ENCODE data around the gene IL19.

DNA sequence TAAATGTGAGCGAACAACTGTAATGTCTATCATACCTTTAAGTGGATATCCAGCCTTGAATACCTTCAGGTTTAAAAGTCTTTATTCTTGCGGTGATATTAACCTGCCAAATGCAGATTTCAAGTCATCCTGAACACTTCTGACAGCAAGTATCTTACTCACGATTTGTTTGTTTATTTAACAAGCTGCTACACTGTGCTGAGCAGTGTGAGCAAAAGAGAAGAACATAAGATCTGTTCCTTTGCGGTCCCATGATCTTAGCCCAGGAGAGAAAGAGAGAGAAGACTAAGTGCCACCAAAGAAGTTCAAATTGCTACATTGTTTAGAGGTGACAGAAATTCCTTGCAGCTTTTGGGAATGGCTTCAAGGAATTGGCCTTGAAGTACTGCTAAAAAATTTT is 117.1 kb downstream of the IL19 start:
- TF ChIP-seq EP300 (IDR thresholded peaks at IDR 0.05): no peak
- TF ChIP-seq, protein P1, sequence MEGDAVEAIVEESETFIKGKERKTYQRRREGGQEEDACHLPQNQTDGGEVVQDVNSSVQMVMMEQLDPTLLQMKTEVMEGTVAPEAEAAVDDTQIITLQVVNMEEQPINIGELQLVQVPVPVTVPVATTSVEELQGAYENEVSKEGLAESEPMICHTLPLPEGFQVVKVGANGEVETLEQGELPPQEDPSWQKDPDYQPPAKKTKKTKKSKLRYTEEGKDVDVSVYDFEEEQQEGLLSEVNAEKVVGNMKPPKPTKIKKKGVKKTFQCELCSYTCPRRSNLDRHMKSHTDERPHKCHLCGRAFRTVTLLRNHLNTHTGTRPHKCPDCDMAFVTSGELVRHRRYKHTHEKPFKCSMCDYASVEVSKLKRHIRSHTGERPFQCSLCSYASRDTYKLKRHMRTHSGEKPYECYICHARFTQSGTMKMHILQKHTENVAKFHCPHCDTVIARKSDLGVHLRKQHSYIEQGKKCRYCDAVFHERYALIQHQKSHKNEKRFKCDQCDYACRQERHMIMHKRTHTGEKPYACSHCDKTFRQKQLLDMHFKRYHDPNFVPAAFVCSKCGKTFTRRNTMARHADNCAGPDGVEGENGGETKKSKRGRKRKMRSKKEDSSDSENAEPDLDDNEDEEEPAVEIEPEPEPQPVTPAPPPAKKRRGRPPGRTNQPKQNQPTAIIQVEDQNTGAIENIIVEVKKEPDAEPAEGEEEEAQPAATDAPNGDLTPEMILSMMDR (IDR thresholded peaks at IDR 0.05): no peak
- no peak for TF ChIP-seq POLR2A (IDR thresholded peaks at IDR 0.05)
